Measurements from ENCODE around the gene CDK14.

DNA sequence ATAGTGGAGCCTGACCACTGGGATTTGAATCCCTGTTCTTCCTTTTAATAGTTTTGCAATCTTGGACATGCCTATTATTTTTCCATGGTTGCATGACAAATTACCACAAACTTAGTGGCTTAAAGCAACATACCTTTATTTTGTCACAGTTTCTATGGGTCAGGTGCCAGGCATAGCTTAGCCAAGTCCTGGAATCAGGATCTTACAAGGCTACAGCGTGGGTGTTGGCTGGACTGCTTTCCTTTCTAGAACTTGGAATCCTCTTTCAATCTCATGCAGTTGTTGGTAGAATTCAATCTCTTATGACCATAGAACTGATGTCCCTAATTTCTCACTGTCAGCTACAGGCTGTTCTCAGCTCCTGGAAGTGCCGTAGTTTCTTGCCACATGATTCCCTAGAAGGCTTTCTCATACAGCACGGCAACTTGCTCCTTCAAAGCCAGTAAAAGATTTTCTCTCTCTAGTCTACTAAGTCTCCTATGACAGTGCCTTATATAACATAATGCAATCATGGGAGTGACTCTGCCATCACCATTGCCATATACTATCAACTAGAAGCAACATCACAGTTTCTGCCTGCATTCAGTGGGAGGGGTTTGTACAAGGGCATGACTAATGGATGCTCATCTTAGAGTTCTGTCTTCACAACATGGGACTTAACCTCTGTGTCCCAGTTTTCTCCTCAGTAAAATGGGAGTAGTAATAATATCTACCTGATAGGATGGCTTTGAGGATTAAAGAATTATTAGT, 424.7 kb downstream of the CDK14 start:
- TF ChIP-seq IKZF2 (IDR thresholded peaks at IDR 0.05), result no peak
- TF ChIP-seq POLR2AphosphoS5 (IDR thresholded peaks at IDR 0.05; ENCODE audit: low read length), result no peak
- TF ChIP-seq CTCF (IDR thresholded peaks at IDR 0.05 in 2 of 3, conservative IDR thresholded peaks at IDR 0.05 in 1 of 3; ENCODE audit: control insufficient read depth in 2 of 3, extremely low read depth in 1 of 3, insufficient read depth in 1 of 3, low read depth in 3 of 3, low read length in 3 of 3), result no peak
- no peak for TF ChIP-seq SIX5 (IDR thresholded peaks at IDR 0.05; ENCODE audit: low read depth, low read length, severe bottlenecking)
- TF ChIP-seq RAD21 (IDR thresholded peaks at IDR 0.05; ENCODE audit: insufficient read depth, low read depth, low read length), result no peak
- TF ChIP-seq POLR2A (IDR thresholded peaks at IDR 0.05; ENCODE audit: low read depth, low read length), result no peak
- TF ChIP-seq MYC (IDR thresholded peaks at IDR 0.05; ENCODE audit: insufficient read depth, insufficient read length, insufficient replicate concordance, low read length, severe bottlenecking), result no peak
- no peak for TF ChIP-seq STAT3 (IDR thresholded peaks at IDR 0.05; ENCODE audit: low read depth, low read length)

Measured in GM12878 (cell line).